IMR-90 (cell line): ENCODE measurements around the gene DND1. TPM values are rescaled to one million over a fixed set of nuclear protein-coding genes. Genes with fewer than 3 reads are reported as not detected.

Experiments used
- ATAC-seq: fragments of 200-7000 bp; cut with Tn5 transposase; 2 replicates; pipeline ENCODE4 v1.9.1; 2020; ENCODE audit warnings: low read depth, mild to moderate bottlenecking, moderate library complexity
- BruUV-seq: library from RNA; stranded (reverse); fragments of 400-500 nt; replicated peaks from 2 replicates; lab custom pipeline; 2021; lab: Mats Ljungman, UMichigan
- CTCF ChIA-PET: fragments of 300-600 bp; formaldehyde crosslinking; extraction: SDS; loops from one replicate; lab custom pipeline; 2021; ENCODE audit warnings: antibody characterized with exemption; lab: Yijun Ruan, JAX
- POLR2A ChIA-PET: fragments of 300-600 bp; sonication (Branson Sonifier 250); formaldehyde crosslinking; loops from one replicate; lab custom pipeline; 2022; ENCODE audit warnings: antibody characterized with exemption; ENCODE audit not compliant: unreplicated experiment; lab: Charles Lee
- DNase-seq: peaks from one replicate; pipeline ENCODE4 v3.0.0; 2013
- H2AFZ ChIP-seq: replicated peaks from 2 replicates; pipeline ENCODE3; 2013; ENCODE audit warnings: low read length, mild to moderate bottlenecking; ENCODE audit not compliant: poor library complexity
- H2AK5ac ChIP-seq: 2 replicates; pipeline ENCODE4 v1.6.1; 2013; ENCODE audit warnings: low read depth, low read length, inconsistent platforms
- H2AK9ac ChIP-seq: replicated peaks from 2 replicates; pipeline ENCODE3; 2013; ENCODE audit warnings: mild to moderate bottlenecking, low read depth, low read length, moderate library complexity; ENCODE audit not compliant: poor library complexity
- H2BK120ac ChIP-seq: 2 replicates; pipeline ENCODE4 v1.6.1; 2013; ENCODE audit warnings: low read depth, low read length, inconsistent platforms
- H2BK15ac ChIP-seq: 3 replicates; pipeline ENCODE4 v1.6.1; 2013; ENCODE audit warnings: low read depth, low read length, inconsistent platforms
- H2BK20ac ChIP-seq: 2 replicates; pipeline ENCODE4 v1.6.1; 2013; ENCODE audit warnings: low read depth, mild to moderate bottlenecking, inconsistent platforms, low read length, moderate library complexity
- H2BK5ac ChIP-seq: 2 replicates; pipeline ENCODE4 v1.6.1; 2013; ENCODE audit warnings: mild to moderate bottlenecking, low read depth, low read length, inconsistent platforms; ENCODE audit not compliant: poor library complexity, severe bottlenecking
- H3K14ac ChIP-seq: replicated peaks from 2 replicates; pipeline ENCODE4 v1.6.1; 2013; ENCODE audit warnings: low read depth, low read length, inconsistent platforms
- H3K18ac ChIP-seq: 2 replicates; pipeline ENCODE4 v1.6.1; 2013; ENCODE audit warnings: low read depth, low read length, control low read depth
- H3K23ac ChIP-seq: 2 replicates; pipeline ENCODE4 v1.6.1; 2013; ENCODE audit warnings: low read depth, low read length, inconsistent platforms
- H3K27ac ChIP-seq: 2 replicates; pipeline ENCODE4 v1.5.1; 2013; ENCODE audit warnings: mild to moderate bottlenecking, control low read depth, low read length; ENCODE audit not compliant: insufficient read depth
- H3K27me3 ChIP-seq: 2 replicates; pipeline ENCODE4 v1.6.1; 2013; ENCODE audit warnings: low read length; ENCODE audit not compliant: control insufficient read depth, insufficient read depth
- H3K36me3 ChIP-seq: 2 replicates; pipeline ENCODE4 v1.6.1; 2013; ENCODE audit warnings: low read length, mixed read lengths; ENCODE audit not compliant: control insufficient read depth, insufficient read depth
- H3K4ac ChIP-seq: 2 replicates; pipeline ENCODE4 v1.6.1; 2013; ENCODE audit warnings: low read depth, low read length, inconsistent platforms
- H3K4me1 ChIP-seq: 2 replicates; pipeline ENCODE4 v1.6.1; 2013; ENCODE audit warnings: low read length, mixed read lengths; ENCODE audit not compliant: control insufficient read depth, insufficient read depth
- H3K4me2 ChIP-seq: 2 replicates; pipeline ENCODE4 v1.6.1; 2013; ENCODE audit warnings: low read depth, mild to moderate bottlenecking, control low read depth, low read length, moderate library complexity
- H3K4me3 ChIP-seq: 2 replicates; pipeline ENCODE4 v1.5.1; 2013; ENCODE audit warnings: low read depth, mild to moderate bottlenecking, control low read depth, low read length, moderate library complexity; ENCODE audit not compliant: insufficient read depth
- H3K56ac ChIP-seq: 2 replicates; pipeline ENCODE4 v1.6.1; 2013; ENCODE audit warnings: low read length, inconsistent platforms; ENCODE audit not compliant: insufficient read depth; ENCODE audit errors: extremely low read depth
- H3K79me1 ChIP-seq, 2 experiments: 2 replicates each; pipeline ENCODE4 v1.6.1; 2013; ENCODE audit warnings: low read length in 2 of 2, inconsistent platforms in 1 of 2, low read depth in 1 of 2
- H3K9ac ChIP-seq: 2 replicates; pipeline ENCODE4 v1.6.1; 2013; ENCODE audit warnings: low read depth, low read length, control low read depth
- H3K9me1 ChIP-seq: 2 replicates; pipeline ENCODE4 v1.6.1; 2013; ENCODE audit warnings: low read length, inconsistent platforms; ENCODE audit not compliant: insufficient read depth
- H3K9me3 ChIP-seq: 2 replicates; pipeline ENCODE4 v1.6.1; 2013; ENCODE audit warnings: low read length; ENCODE audit not compliant: control insufficient read depth, insufficient read depth
- H4K20me1 ChIP-seq: 2 replicates; pipeline ENCODE4 v1.6.1; 2013; ENCODE audit warnings: low read length, inconsistent platforms; ENCODE audit not compliant: insufficient read depth
- H4K5ac ChIP-seq: 2 replicates; pipeline ENCODE4 v1.6.1; 2013; ENCODE audit warnings: mild to moderate bottlenecking, low read depth, low read length, control low read depth
- H4K8ac ChIP-seq, 2 experiments: 2 replicates each; pipeline ENCODE4 v1.6.1; 2013; ENCODE audit warnings: low read depth in 2 of 2, low read length in 2 of 2, control low read depth in 1 of 2, inconsistent platforms in 1 of 2
- H4K91ac ChIP-seq: 2 replicates; pipeline ENCODE4 v1.6.1; 2013; ENCODE audit warnings: low read depth, low read length, inconsistent platforms; ENCODE audit not compliant: insufficient read depth
- CTCF ChIP-seq: conservative IDR thresholded peaks from 2 replicates; pipeline ENCODE4 v1.5.1; 2012; ENCODE audit warnings: mild to moderate bottlenecking, low read depth, low read length, improper control_type of control experiment
- ELK1 ChIP-seq: fragments of 150-350 bp; IDR thresholded peaks from 2 replicates; pipeline ENCODE4 v1.6.1; 2016; ENCODE audit warnings: low read depth, mild to moderate bottlenecking, low read length, moderate library complexity, borderline replicate concordance
- MAFK ChIP-seq: IDR thresholded peaks from 2 replicates; pipeline ENCODE4 v1.6.1; 2012; ENCODE audit warnings: low read depth, low read length, improper control_type of control experiment
- NFE2L2 ChIP-seq: fragments of 150-350 bp; IDR thresholded peaks from 2 replicates; pipeline ENCODE4 v1.6.1; 2016; ENCODE audit warnings: low read depth, mild to moderate bottlenecking, low read length
- RCOR1 ChIP-seq: IDR thresholded peaks from 2 replicates; pipeline ENCODE4 v1.6.1; 2012; ENCODE audit warnings: mild to moderate bottlenecking, low read length, improper control_type of control experiment; ENCODE audit not compliant: insufficient replicate concordance
- WGBS, 2 experiments: methylation state at CpG; one replicate each; pipeline versions ENCODE4 v1.1.5 to v1.1.7; 2013; ENCODE audit warnings: missing lambda C conversion rate in 2 of 2; ENCODE audit not compliant: insufficient read length in 1 of 2; ENCODE audit errors: extremely low coverage in 2 of 2; 5-methylcytosine and 5-hydroxymethylcytosine counted together
- dilution Hi-C: fragments of 300-500 bp; cut with HindIII; formaldehyde crosslinking; loops from one replicate; pipeline ENCODE4 v1.14.3; 2018; ENCODE audit warnings: low sequenced_read_pairs; ENCODE audit not compliant: unreplicated experiment
- in situ Hi-C: fragments of 300-500 bp; cut with MboI; formaldehyde crosslinking; loops from 3 replicates; pipeline ENCODE4 v1.14.3; 2019; ENCODE audit warnings: low sequenced_read_pairs, inconsistent platforms, mixed read lengths
- intact Hi-C: fragments of 100-400 bp; cut with micrococcal nuclease; formaldehyde crosslinking; loops from 2 replicates; pipeline ENCODE4 v1.10.0; 2022
- polyA plus RNA-seq, 3 experiments: library from polyadenylated mRNA; depleted of rRNA; stranded (reverse); fragments of >200 nt; gene quantifications; 2 replicates each; pipeline ENCODE4 v1.2.3, GENCODE V29; 2012; ENCODE audit warnings: low replicate concordance in 1 of 3
- total RNA-seq: library from RNA; depleted of rRNA; stranded (reverse); fragments of >200 nt; gene quantifications from 2 replicates; pipeline ENCODE4 v1.2.3, GENCODE V29; 2012

The DND1 gene
- total and polyA plus RNA-seq, 2 of the 4 experiments (the other 2 are of a cell fraction): under 0.01 to 0.67 TPM

- no peak overlapping the region for H2AFZ ChIP-seq
- 36% methylated on average over 48 of the region's 70 CpGs; no CpG with 5 or more reads in 1 of the 2 experiments for WGBS, 2 experiments
- dilution Hi-C loops: no loop called here
These were observed 755 bp downstream of the DND1 start for GRCh38 chr5:140672455-140673186.

More at GRCh38 chr5:140672455-140673186, 755 bp downstream of the DND1 start:
- TF ChIP-seq NFE2L2 (no peak), RCOR1 (no peak), CTCF (no peak), MAFK (no peak), ELK1 (no peak)
- Histone ChIP-seq H2BK120ac (no peak overlapping the region), H2AK5ac (no peak overlapping the region), H3K23ac (no peak overlapping the region), H4K91ac (no peak overlapping the region), H2BK15ac (no peak overlapping the region), H2BK5ac (no peak overlapping the region), H3K4me1 (no peaks in the 10 kb centered on the region; the same call in 1 of the 2 replicates), H3K79me1 (peaks cover 5 to 30% of the 10 kb centered on the region in 2 experiments; a peak in 3 of 4 replicates), H2AK9ac (no peak overlapping the region), H3K18ac (no peak overlapping the region), H3K4me2 (no peak overlapping the region), H4K5ac (no peak overlapping the region), H3K9me3 (no peaks in the 10 kb centered on the region), H3K4ac (no peak overlapping the region), H3K27me3 (no peaks in the 10 kb centered on the region), H3K56ac (no peak overlapping the region), H4K20me1 (peaks cover 9% of the 10 kb centered on the region), H3K9ac (no peak overlapping the region), H3K27ac (no peak overlapping the region), H3K14ac (no peak overlapping the region), H3K4me3 (no peak overlapping the region), H3K9me1 (peaks cover 13% of the 10 kb centered on the region; the same call in 1 of the 2 replicates), H2BK20ac (no peak overlapping the region), H4K8ac (no peak overlapping the region), H3K36me3 (peaks cover 68% of the 10 kb centered on the region)
- ChIA-PET CTCF (no interaction called here), POLR2A (no interaction called here)
- ATAC-seq (0 out of 2 replicates have a peak, but pooled peaks have one; percentile 5), DNase-seq (no peak)
- in situ Hi-C loops: no loop called here
- intact Hi-C loops: no loop called here
- BruUV-seq: no TSS peak
